ENCODE measurements around the gene FBXO24. TPM values are rescaled to one million over a fixed set of nuclear protein-coding genes. Genes with fewer than 3 reads are reported as not detected.

FBXO24 gene
- total and polyA plus RNA-seq, 9 of the 15 experiments (the other 6 are each of a cell fraction or from before 2014, with no cell fraction given), result 0.17 to 0.95 (median 0.50) TPM

DNA sequence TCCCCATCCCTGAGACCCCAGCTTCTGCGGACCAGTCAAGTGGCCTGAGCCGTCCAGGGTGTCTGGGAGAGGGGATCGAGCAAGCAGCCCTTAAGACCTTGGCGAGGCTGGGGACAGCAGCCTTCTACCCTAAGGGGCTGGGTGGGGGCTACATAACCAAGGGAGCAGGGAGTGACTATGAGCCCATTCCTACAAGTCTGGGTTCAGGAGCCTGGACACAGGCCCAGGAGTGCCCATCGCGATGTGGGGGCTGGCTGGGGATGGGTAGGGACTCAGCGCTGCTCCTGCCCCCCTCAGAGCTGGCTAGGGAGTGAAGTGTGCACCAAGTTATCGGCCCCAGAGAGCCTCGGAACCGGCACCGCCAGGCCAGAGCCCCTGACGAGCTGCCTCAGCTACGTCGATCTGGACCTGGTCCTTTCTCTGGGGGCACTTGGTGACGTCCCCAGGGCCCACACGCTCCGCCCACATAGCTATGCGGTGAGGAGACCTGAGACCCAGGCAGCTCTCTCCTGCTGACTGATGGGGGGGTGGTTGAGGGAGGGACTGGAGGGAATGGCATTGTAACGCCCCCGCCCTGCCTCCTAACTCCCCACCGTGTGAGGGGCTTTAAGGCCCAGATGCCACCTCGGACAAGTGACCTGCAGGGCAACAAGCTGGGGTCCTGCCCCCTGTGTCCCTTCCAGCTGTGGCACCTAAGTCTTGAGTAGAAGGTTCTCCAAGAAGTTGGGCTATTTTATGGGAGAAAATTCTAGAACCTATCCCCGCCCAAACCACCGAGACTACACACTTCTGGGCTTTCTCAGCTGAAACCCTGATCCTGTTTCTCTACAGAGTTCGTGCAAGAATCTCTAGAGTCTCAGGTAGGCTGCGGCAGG is 14.9 kb upstream of the FBXO24 start:
- Histone ChIP-seq H3K9ac (ENCODE audit: insufficient read depth in 1 of 2, low read depth in 2 of 2, low read length in 2 of 2) (peak overlapping the region in 1 of 2 experiments; percentile 57; a peak in 2 of 4 replicates), H3K36me3 (ENCODE audit: control insufficient read depth, insufficient read depth, low read length) (peaks cover 27% of the 10 kb centered on the region; the same call in 1 of the 3 replicates), H3K9me3 (replicated peaks; ENCODE audit: control insufficient read depth, insufficient read depth, low read depth, low read length) (no peaks in the 10 kb centered on the region), H3K79me2 (ENCODE audit: control insufficient read depth, insufficient read depth, low read length) (no peaks in the 10 kb centered on the region), H3K4me2 (ENCODE audit: insufficient read depth, low read length) (no peak overlapping the region), H4K20me1 (replicated peaks; ENCODE audit: control insufficient read depth, insufficient read depth, low read length) (no peaks in the 10 kb centered on the region), H2AFZ (ENCODE audit: low read depth, low read length) (no peak overlapping the region), H3K27ac (ENCODE audit: extremely low read depth, low read depth, low read length) (no peak overlapping the region), H3K9me1 (ENCODE audit: control insufficient read depth, insufficient read depth, low read length) (peaks cover 8% of the 10 kb centered on the region), H3K4me1 (replicated peaks in 1 of 2; ENCODE audit: control insufficient read depth in 2 of 2, insufficient read depth in 2 of 2, low read length in 2 of 2) (peaks cover 6 to 85% of the 10 kb centered on the region in 2 experiments; a peak in 4 of 5 replicates), H3K27me3 (ENCODE audit: control insufficient read depth in 2 of 2, insufficient read depth in 2 of 2, low read length in 2 of 2) (no peaks in the 10 kb centered on the region), H3K4me3 (no peak overlapping the region)
- TF ChIP-seq PTBP1 (IDR thresholded peaks at IDR 0.05; ENCODE audit: low read depth, low read length) (0 out of 2 replicates have a peak, but pooled peaks have one; percentile 13), POLR2G (IDR thresholded peaks at IDR 0.05; ENCODE audit: low read depth, low read length) (peak; percentile 76)
- TF ChIP-seq, protein P1, sequence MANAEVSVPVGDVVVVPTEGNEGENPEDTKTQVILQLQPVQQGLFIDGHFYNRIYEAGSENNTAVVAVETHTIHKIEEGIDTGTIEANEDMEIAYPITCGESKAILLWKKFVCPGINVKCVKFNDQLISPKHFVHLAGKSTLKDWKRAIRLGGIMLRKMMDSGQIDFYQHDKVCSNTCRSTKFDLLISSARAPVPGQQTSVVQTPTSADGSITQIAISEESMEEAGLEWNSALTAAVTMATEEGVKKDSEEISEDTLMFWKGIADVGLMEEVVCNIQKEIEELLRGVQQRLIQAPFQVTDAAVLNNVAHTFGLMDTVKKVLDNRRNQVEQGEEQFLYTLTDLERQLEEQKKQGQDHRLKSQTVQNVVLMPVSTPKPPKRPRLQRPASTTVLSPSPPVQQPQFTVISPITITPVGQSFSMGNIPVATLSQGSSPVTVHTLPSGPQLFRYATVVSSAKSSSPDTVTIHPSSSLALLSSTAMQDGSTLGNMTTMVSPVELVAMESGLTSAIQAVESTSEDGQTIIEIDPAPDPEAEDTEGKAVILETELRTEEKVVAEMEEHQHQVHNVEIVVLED (CRISPR knock-in tag; IDR thresholded peaks at IDR 0.05), result no peak
- TF ChIP-seq, protein P2, sequence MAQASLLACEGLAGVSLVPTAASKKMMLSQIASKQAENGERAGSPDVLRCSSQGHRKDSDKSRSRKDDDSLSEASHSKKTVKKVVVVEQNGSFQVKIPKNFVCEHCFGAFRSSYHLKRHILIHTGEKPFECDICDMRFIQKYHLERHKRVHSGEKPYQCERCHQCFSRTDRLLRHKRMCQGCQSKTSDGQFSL (CRISPR knock-in tag; IDR thresholded peaks at IDR 0.05), result peak; percentile 62; the same call in 1 of the 2 replicates
- TF ChIP-seq, protein P2 (tag; IDR thresholded peaks at IDR 0.05), result no peak
- ATAC-seq (no peak), FAIRE-seq (no peak), DNase-seq (ENCODE audit: extremely low read depth in 1 of 4, low spot score in 3 of 4) (peak in 1 of 4 experiments; percentile 27)
- POLR2A ChIA-PET, result interaction anchor here (0.6 to 2.8 kb wide), 5 partner anchors 10 to 126 kb away, joined by 3 to 9 read pairs (median 4); no protein-coding TSS in a partner anchor
- no TSS peak for BruUV-seq (replicated peaks)
- intact Hi-C loops (cut with micrococcal nuclease) (no loop called here), in situ Hi-C loops (cut with MboI) (loop anchor here (25.0 kb wide), 1 partner anchor 109 kb away; the partner anchor contains the start of gene SPACDR)
- CTCF ChIA-PET (ENCODE audit: low intra/inter-chr PET ratio), result no interaction called here
- WGBS (ENCODE audit: insufficient coverage, low coverage, missing lambda C conversion rate), result 76% methylated on average over 26 of the region's 26 CpGs
